HAP-1 (cell line): ENCODE measurements around the gene PRAMEF20.
"Not testable (repeated sequence)": the region's sequence is repeated elsewhere in the genome, so short reads cannot be mapped to it uniquely, and the experiment has no call there.

Source experiments
- DNase-seq, 2 experiments: peaks; one replicate each; pipeline ENCODE4 v3.0.0-alpha.2; 2016 to 2020; ENCODE audit warnings: low spot score in 2 of 2
- H3K27me3 ChIP-seq: fragments of 250-450 bp; sonication (Bioruptor Pico); 2 replicates; pipeline ENCODE4 v1.5.1; 2020; ENCODE audit warnings: low read depth, mild to moderate bottlenecking, moderate library complexity
- H3K36me3 ChIP-seq: fragments of 250-450 bp; sonication (Bioruptor Pico); replicated peaks from 2 replicates; pipeline ENCODE4 v1.5.1; 2020; ENCODE audit warnings: mild to moderate bottlenecking
- H3K4me1 ChIP-seq: fragments of 250-450 bp; sonication (Bioruptor Pico); 2 replicates; pipeline ENCODE4 v1.5.1; 2020; ENCODE audit warnings: mild to moderate bottlenecking
- H3K4me3 ChIP-seq: fragments of 250-450 bp; sonication (Bioruptor Pico); 2 replicates; pipeline ENCODE4 v1.5.1; 2020; ENCODE audit warnings: mild to moderate bottlenecking, moderate library complexity
- H3K9me3 ChIP-seq: fragments of 250-450 bp; sonication (Bioruptor Pico); 2 replicates; pipeline ENCODE4 v1.5.1; 2020; ENCODE audit warnings: mild to moderate bottlenecking, moderate library complexity
- in situ Hi-C: fragments of 300-500 bp; cut with MboI; formaldehyde crosslinking; loops from 3 replicates; pipeline ENCODE4 v1.14.3; 2020; ENCODE audit warnings: low sequenced_read_pairs, inconsistent platforms, mixed read lengths

PRAMEF20 gene

GRCh38 chr1:13435458-13435857, 25.2 kb downstream of the PRAMEF20 start:
- no peak for DNase-seq
- in situ Hi-C loops = no loop called here
- no peaks in the 10 kb centered on the region for H3K9me3 ChIP-seq
- no peaks in the 10 kb centered on the region for H3K4me1 ChIP-seq
- no peak overlapping the region for H3K4me3 ChIP-seq
- H3K27me3 ChIP-seq = no peaks in the 10 kb centered on the region
- H3K36me3 ChIP-seq = no peaks in the 10 kb centered on the region

GRCh38 chr1:13439104-13439783, 29.0 kb downstream of the PRAMEF20 start:
- H3K9me3 ChIP-seq, H3K4me1 ChIP-seq, in situ Hi-C loops, DNase-seq, H3K4me3 ChIP-seq, H3K27me3 ChIP-seq, H3K36me3 ChIP-seq: not testable (repeated sequence)

- H3K36me3 ChIP-seq = no peaks in the 10 kb centered on the region
- no peaks in the 10 kb centered on the region for H3K9me3 ChIP-seq
- no peak for DNase-seq
- H3K4me1 ChIP-seq = no peaks in the 10 kb centered on the region
- in situ Hi-C loops = no loop called here
- no peak overlapping the region for H3K4me3 ChIP-seq
- no peaks in the 10 kb centered on the region for H3K27me3 ChIP-seq
Observed at GRCh38 chr1:13443335-13443979, 33.2 kb downstream of the PRAMEF20 start.

DNA sequence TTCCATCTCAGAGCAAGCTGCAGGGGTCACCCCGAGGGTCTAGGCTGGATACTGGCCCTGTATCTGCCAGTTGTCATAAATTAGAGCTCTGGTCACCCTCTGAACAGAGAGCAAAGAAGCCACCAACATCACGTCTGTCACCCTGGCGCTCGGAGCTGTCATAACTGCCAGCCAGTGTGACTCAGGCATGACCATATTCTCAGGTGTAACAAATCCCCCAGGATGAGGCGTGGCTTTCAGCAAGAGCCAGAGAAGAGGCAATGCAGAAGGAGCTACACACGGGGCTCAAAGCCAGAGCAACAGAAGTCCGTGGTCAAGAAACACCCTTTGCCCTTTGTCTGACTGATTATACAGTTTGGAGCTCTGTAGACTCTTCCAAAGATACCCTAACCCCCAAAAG, 40.0 kb downstream of the PRAMEF20 start:
- in situ Hi-C loops = no loop called here
- Histone ChIP-seq H3K36me3 (no peaks in the 10 kb centered on the region), H3K27me3 (no peaks in the 10 kb centered on the region), H3K4me1 (no peaks in the 10 kb centered on the region), H3K9me3 (no peaks in the 10 kb centered on the region), H3K4me3 (no peak overlapping the region)
- DNase-seq = no peak

DNA sequence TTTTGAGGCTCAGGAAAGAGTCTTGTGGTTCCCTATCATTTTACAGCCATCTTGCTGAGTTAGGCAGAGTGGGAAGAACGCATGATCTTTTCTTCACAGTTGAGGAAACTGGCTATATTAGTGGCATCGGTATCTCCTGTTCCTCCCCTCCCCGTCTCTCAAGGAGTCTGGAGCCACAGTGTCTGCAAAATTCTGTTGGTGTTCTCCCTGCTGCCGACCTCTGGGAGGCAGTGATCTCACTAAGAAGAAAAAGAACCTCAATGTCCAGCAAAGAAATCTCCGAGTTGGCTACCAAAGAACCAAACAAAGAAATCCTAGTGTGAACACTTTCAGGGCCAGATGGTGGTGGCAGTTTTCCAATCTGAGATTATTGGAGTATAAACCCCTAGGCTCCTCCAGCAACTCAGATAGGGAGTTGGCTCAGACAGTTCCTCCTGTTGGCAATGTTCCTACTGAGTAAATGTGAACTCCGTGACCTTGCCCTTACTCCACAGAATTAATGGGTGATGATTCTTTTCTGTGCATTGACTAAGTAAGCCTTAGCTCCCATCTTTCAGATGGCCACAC, 41.2 kb downstream of the PRAMEF20 start:
- Histone ChIP-seq H3K27me3 (no peaks in the 10 kb centered on the region), H3K4me3 (no peak overlapping the region), H3K9me3 (no peaks in the 10 kb centered on the region), H3K4me1 (no peaks in the 10 kb centered on the region), H3K36me3 (no peaks in the 10 kb centered on the region)
- no peak for DNase-seq
- in situ Hi-C loops = no loop called here

DNA sequence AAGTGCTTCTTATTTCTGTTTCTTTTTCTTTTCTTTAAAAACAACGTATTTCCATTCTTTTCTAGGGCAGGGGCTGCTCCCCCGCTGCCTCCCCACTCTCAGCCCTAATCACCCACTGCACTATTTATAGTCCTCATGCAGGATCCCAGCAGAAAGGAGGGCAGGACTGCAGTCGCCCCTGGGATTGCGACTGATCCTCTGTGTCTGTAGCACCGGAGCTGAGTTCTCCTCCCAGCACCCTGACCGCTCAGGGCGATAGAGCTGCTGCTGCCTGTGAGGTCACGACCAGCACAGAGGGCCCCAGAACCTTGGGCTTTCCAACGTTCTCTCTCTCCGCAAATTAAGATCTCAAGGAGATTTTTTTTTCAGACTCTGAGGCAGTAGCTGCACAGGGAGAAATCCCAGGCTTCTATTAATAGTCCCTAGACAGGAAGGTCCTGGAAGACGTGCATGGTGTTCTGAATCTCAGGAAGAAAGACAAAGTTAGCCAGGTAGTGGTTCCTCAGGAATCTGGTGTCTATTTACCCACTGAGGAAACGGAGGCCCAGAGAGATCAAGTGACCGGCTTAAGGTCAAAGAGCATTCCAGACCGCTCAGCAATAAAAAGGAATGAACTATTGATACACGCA, 46.8 kb downstream of the PRAMEF20 start:
- no peaks in the 10 kb centered on the region for H3K9me3 ChIP-seq
- peaks cover 5% of the 10 kb centered on the region; the same call in 1 of the 2 replicates for H3K27me3 ChIP-seq
- no peak overlapping the region for H3K4me3 ChIP-seq
- H3K36me3 ChIP-seq = no peaks in the 10 kb centered on the region
- H3K4me1 ChIP-seq = no peaks in the 10 kb centered on the region
- in situ Hi-C loops = no loop called here
- no peak for DNase-seq

- H3K4me3 ChIP-seq = no peak overlapping the region
- DNase-seq = no peak
- no peaks in the 10 kb centered on the region for H3K4me1 ChIP-seq
- peaks cover 15% of the 10 kb centered on the region for H3K27me3 ChIP-seq
- in situ Hi-C loops = no loop called here
- no peaks in the 10 kb centered on the region for H3K9me3 ChIP-seq
- H3K36me3 ChIP-seq = no peaks in the 10 kb centered on the region
Observed at GRCh38 chr1:13461977-13462376, 51.7 kb downstream of the PRAMEF20 start.

- DNase-seq = no peak
- no peak overlapping the region for H3K4me3 ChIP-seq
- peaks cover 15% of the 10 kb centered on the region for H3K27me3 ChIP-seq
- in situ Hi-C loops = no loop called here
- H3K9me3 ChIP-seq = no peaks in the 10 kb centered on the region
- H3K36me3 ChIP-seq = no peaks in the 10 kb centered on the region
- H3K4me1 ChIP-seq = no peaks in the 10 kb centered on the region
Observed at GRCh38 chr1:13462682-13463081, 52.4 kb downstream of the PRAMEF20 start.

DNA sequence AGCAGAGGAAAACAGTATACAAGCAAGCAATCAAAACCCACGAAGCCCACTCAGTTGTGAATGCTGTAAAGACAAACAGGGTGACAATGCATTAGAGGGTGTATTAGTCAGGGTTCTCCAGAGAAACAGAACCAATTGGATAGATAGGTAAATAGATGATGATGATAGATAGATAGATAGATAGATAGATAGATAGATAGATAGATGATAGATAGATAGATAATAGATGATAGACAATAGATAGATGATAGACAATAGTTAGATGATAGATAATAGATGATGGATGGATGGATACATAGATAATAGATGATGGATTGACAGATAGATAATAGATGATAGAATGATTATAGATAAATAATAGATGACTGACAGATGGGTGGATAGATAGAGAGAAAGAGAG, 55.3 kb downstream of the PRAMEF20 start:
- in situ Hi-C loops = no loop called here

DNA sequence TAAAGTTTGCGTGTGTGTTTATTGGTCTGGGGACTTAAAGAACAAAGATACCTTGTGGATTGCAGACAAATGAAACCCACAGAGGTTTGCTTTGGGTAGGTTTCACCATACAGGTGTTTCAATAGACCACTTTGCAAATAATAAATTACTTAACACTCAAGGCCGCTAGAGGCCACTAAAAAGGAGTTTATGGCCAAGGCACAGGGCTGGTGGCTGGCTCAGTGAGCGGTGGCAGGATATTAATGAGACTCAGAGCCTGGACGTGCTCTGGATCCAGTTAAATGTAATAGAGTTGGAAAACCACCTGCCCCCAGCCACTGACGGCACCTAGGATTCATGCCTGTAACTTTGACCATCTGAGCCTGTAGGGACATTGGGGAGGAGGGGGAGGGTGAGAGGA, 59.1 kb downstream of the PRAMEF20 start:
- no peaks in the 10 kb centered on the region for H3K36me3 ChIP-seq
- no peaks in the 10 kb centered on the region for H3K4me1 ChIP-seq
- DNase-seq = peak; percentile 11 to 36
- H3K4me3 ChIP-seq = no peak overlapping the region
- H3K9me3 ChIP-seq = no peaks in the 10 kb centered on the region
- no peaks in the 10 kb centered on the region for H3K27me3 ChIP-seq
- in situ Hi-C loops = no loop called here

More for the DNA sequence above, 55.3 kb downstream of the PRAMEF20 start:
- Histone ChIP-seq H3K4me1 (no peaks in the 10 kb centered on the region), H3K9me3 (no peaks in the 10 kb centered on the region), H3K36me3 (no peaks in the 10 kb centered on the region), H3K4me3 (no peak overlapping the region), H3K27me3 (peaks cover 10% of the 10 kb centered on the region)
- no peak for DNase-seq
